HepG2 (cell line): Measurements from ENCODE around the gene VAV2. TPM values are rescaled to one million over a fixed set of nuclear protein-coding genes. Genes with fewer than 3 reads are reported as not detected.

ENCODE experiments used
- ATAC-seq: fragments of 200-7000 bp; cut with Tn5 transposase; 3 replicates; pipeline ENCODE4 v1.9.1; 2020; ENCODE audit warnings: mild to moderate bottlenecking, moderate library complexity
- BruUV-seq: library from RNA; stranded (reverse); fragments of 400-500 nt; replicated peaks from 2 replicates; lab custom pipeline; 2021; lab: Mats Ljungman, UMichigan
- CTCF ChIA-PET: fragments of 300-600 bp; formaldehyde crosslinking; extraction: SDS; loops from one replicate; lab custom pipeline; 2021; ENCODE audit warnings: low total read pairs, inconsistent platforms, low intra/inter-chr PET ratio; lab: Yijun Ruan, JAX
- POLR2A ChIA-PET: fragments of 350-600 bp; sonication (Branson Sonifier 250); formaldehyde crosslinking; loops from one replicate; lab custom pipeline; 2020; ENCODE audit warnings: antibody characterized with exemption, inconsistent platforms; lab: Yijun Ruan, JAX
- DNase-seq: peaks from one replicate; pipeline ENCODE4 v3.0.0-alpha.2; 2015; ENCODE audit warnings: low spot score
- FAIRE-seq: peaks from 3 replicates; lab custom pipeline; 2011; peaks lifted over from hg19 to GRCh38; lab: Jason Lieb, UNC
- H2AFZ ChIP-seq: one replicate; pipeline ENCODE4 v1.6.1; 2011; ENCODE audit warnings: low read length, inconsistent platforms
- H3K27ac ChIP-seq: fragments of 300-600 bp; 3 replicates; pipeline ENCODE4 v1.8.0; 2011; ENCODE audit warnings: mixed run types, mild to moderate bottlenecking, mixed read lengths, low read length, inconsistent platforms; ENCODE audit not compliant: insufficient read depth; ENCODE audit errors: extremely low read length
- H3K27me3 ChIP-seq, 2 experiments: fragments of 200-600 bp in 1 of 2; 2 replicates in 1 of 2; 3 replicates in 1 of 2; pipeline versions ENCODE4 v1.6.0 to v1.8.0; 2011; ENCODE audit warnings: low read length in 2 of 2, mild to moderate bottlenecking in 2 of 2, moderate library complexity in 2 of 2, inconsistent platforms in 1 of 2; ENCODE audit not compliant: insufficient read depth in 2 of 2, control insufficient read depth in 1 of 2
- H3K36me3 ChIP-seq, 2 experiments: fragments of 200-600 bp in 1 of 2; replicated peaks in 1 of 2; 2 replicates in 1 of 2; 3 replicates in 1 of 2; pipeline versions ENCODE4 v1.5.1 to v1.8.0; 2011; ENCODE audit warnings: low read length in 2 of 2, inconsistent platforms in 1 of 2; ENCODE audit not compliant: insufficient read depth in 2 of 2, control insufficient read depth in 1 of 2
- H3K4me1 ChIP-seq: 2 replicates; pipeline ENCODE4 v1.5.1; 2012; ENCODE audit warnings: low read length, inconsistent platforms; ENCODE audit not compliant: insufficient read depth
- H3K4me2 ChIP-seq: 2 replicates; pipeline ENCODE4 v1.6.0; 2011; ENCODE audit warnings: low read depth, low read length, inconsistent platforms
- H3K4me3 ChIP-seq, 3 experiments: fragments of 200-600 bp in 1 of 3; sonication (generic), shearing (Covaris generic) in 1 of 3; replicated peaks in 1 of 3; 2 replicates each; pipeline ENCODE4 v1.5.1; 2011 to 2016; ENCODE audit warnings: low read length in 3 of 3, inconsistent platforms in 2 of 3, low read depth in 2 of 3, mild to moderate bottlenecking in 2 of 3, control low read depth in 1 of 3, mixed read lengths in 1 of 3; ENCODE audit not compliant: insufficient read depth in 1 of 3
- H3K79me2 ChIP-seq: one replicate; pipeline ENCODE4 v1.6.1; 2011; ENCODE audit warnings: low read length, inconsistent platforms; ENCODE audit not compliant: insufficient read depth
- H3K9ac ChIP-seq: 2 replicates; pipeline ENCODE4 v1.6.0; 2011; ENCODE audit warnings: mild to moderate bottlenecking, low read depth, low read length, inconsistent platforms; ENCODE audit not compliant: insufficient read depth
- H3K9me3 ChIP-seq: 2 replicates; pipeline ENCODE4 v1.5.1; 2012; ENCODE audit warnings: mild to moderate bottlenecking, low read length
- H4K20me1 ChIP-seq: 2 replicates; pipeline ENCODE4 v1.6.0; 2011; ENCODE audit warnings: inconsistent platforms, mild to moderate bottlenecking, low read length, moderate library complexity; ENCODE audit not compliant: insufficient read depth
- ATF7 ChIP-seq, 2 experiments: fragments of 450-650 bp in 1 of 2; sonication (generic) in 1 of 2; formaldehyde crosslinking in 1 of 2; IDR thresholded peaks; 2 replicates each; pipeline versions ENCODE4 v1.4.0 to v1.6.1; 2016 to 2020; ENCODE audit warnings: antibody characterized with exemption in 1 of 2, mild to moderate bottlenecking in 1 of 2, missing genetic modification reagents in 1 of 2
- CBX5 ChIP-seq: sonication (generic); formaldehyde crosslinking; IDR thresholded peaks from 2 replicates; pipeline ENCODE4 v1.4.0; 2020; ENCODE audit warnings: missing genetic modification reagents, borderline replicate concordance
- EHMT2 ChIP-seq: fragments of 200-600 bp; sonication (generic); IDR thresholded peaks from 2 replicates; pipeline ENCODE4 v1.7.0; 2017; ENCODE audit warnings: antibody characterized with exemption, low read depth, low read length, borderline replicate concordance
- KDM5B ChIP-seq: sonication (generic); formaldehyde crosslinking; IDR thresholded peaks from 2 replicates; pipeline ENCODE4 v1.4.0; 2020; ENCODE audit warnings: missing genetic modification reagents, mild to moderate bottlenecking, borderline replicate concordance
- MLLT10 ChIP-seq: sonication (generic); formaldehyde crosslinking; IDR thresholded peaks from 2 replicates; pipeline ENCODE4 v1.4.0; 2020; ENCODE audit warnings: missing genetic modification reagents
- NFE2L1 ChIP-seq: sonication (generic); formaldehyde crosslinking; IDR thresholded peaks from 2 replicates; pipeline ENCODE4 v1.4.0; 2020; ENCODE audit warnings: missing genetic modification reagents, mild to moderate bottlenecking, borderline replicate concordance
- NR2C2 ChIP-seq: sonication (generic); formaldehyde crosslinking; IDR thresholded peaks from 2 replicates; pipeline ENCODE4 v1.4.0; 2020; ENCODE audit warnings: missing genetic modification reagents, mild to moderate bottlenecking, moderate library complexity, borderline replicate concordance
- PAX8 ChIP-seq: sonication (generic); formaldehyde crosslinking; IDR thresholded peaks from 2 replicates; pipeline ENCODE4 v1.8.0; 2022; ENCODE audit warnings: mild to moderate bottlenecking, missing genetic modification reagents, borderline replicate concordance
- POGZ ChIP-seq: sonication (generic); formaldehyde crosslinking; IDR thresholded peaks from 2 replicates; pipeline ENCODE4 v1.4.0; 2020; ENCODE audit warnings: mild to moderate bottlenecking, missing genetic modification reagents
- RAD51 ChIP-seq: fragments of 450-650 bp; IDR thresholded peaks from 2 replicates; pipeline ENCODE4 v1.6.1; 2016; ENCODE audit warnings: borderline replicate concordance
- TBP ChIP-seq: sonication (generic); formaldehyde crosslinking; IDR thresholded peaks from 2 replicates; pipeline ENCODE4 v1.5.0; 2020; ENCODE audit warnings: missing genetic modification reagents
- TOPORS ChIP-seq: sonication (generic); formaldehyde crosslinking; IDR thresholded peaks from 2 replicates; pipeline ENCODE4 v1.8.0; 2023; ENCODE audit warnings: mild to moderate bottlenecking, missing genetic modification reagents
- ZBTB21 ChIP-seq: sonication (generic); formaldehyde crosslinking; IDR thresholded peaks from 2 replicates; pipeline ENCODE4 v1.4.0; 2020; ENCODE audit warnings: missing genetic modification reagents
- ZGPAT ChIP-seq: IDR thresholded peaks from 2 replicates; pipeline ENCODE4 v1.6.1; 2016; ENCODE audit warnings: mild to moderate bottlenecking
- ZMYM2 ChIP-seq: sonication (generic); formaldehyde crosslinking; IDR thresholded peaks from 2 replicates; pipeline ENCODE4 v1.8.0; 2022; ENCODE audit warnings: mild to moderate bottlenecking, missing genetic modification reagents
- ZNF317 ChIP-seq: sonication (generic); formaldehyde crosslinking; IDR thresholded peaks from 2 replicates; pipeline ENCODE4 v1.5.0; 2020; ENCODE audit warnings: mild to moderate bottlenecking, missing genetic modification reagents
- ZNF33A ChIP-seq: sonication (generic); formaldehyde crosslinking; IDR thresholded peaks from 2 replicates; pipeline ENCODE4 v1.5.1; 2020; ENCODE audit warnings: missing genetic modification reagents, mild to moderate bottlenecking, moderate library complexity, borderline replicate concordance
- ZNF362 ChIP-seq: sonication (generic); formaldehyde crosslinking; IDR thresholded peaks from 2 replicates; pipeline ENCODE4 v1.4.0; 2020; ENCODE audit warnings: missing genetic modification reagents, mild to moderate bottlenecking, borderline replicate concordance
- ZNF530 ChIP-seq: sonication (generic); formaldehyde crosslinking; IDR thresholded peaks from 2 replicates; pipeline ENCODE4 v1.5.0; 2020; ENCODE audit warnings: low read depth, mild to moderate bottlenecking, missing genetic modification reagents
- WGBS: methylation state at CpG from one replicate; pipeline ENCODE4 v1.1.6; 2017; ENCODE audit warnings: low lambda C conversion rate; 5-methylcytosine and 5-hydroxymethylcytosine counted together
- in situ Hi-C: cut with HindIII; loops from 2 replicates; pipeline ENCODE4 v1.10.0; 2017; ENCODE audit warnings: low pct_unique_long_range_greater_than_20kb; ENCODE audit not compliant: extremely low pct_ligation_motif_present
- intact Hi-C: fragments of 100-400 bp; cut with micrococcal nuclease; formaldehyde crosslinking; loops from one replicate; pipeline ENCODE4 v1.10.0; 2022; ENCODE audit not compliant: unreplicated experiment
- polyA plus RNA-seq, 8 experiments: library from polyadenylated mRNA; depleted of rRNA in 3 of 8; stranded (reverse) in 7 of 8; unstranded in 1 of 8; fragments of >200 nt; fragmentation: Illumina TruSeq in 4 of 8; extraction: Trizol in 4 of 8; gene quantifications; 2 replicates each; pipeline versions ENCODE4 v1.2.1 to v1.2.3, GENCODE V29; 2011 to 2016; ENCODE audit warnings: low read depth in 4 of 8, missing spikeins in 1 of 8, mixed read lengths in 1 of 8; ENCODE audit not compliant: insufficient read depth in 1 of 8
- total RNA-seq, 5 experiments: library from RNA; depleted of rRNA; stranded (reverse); fragments of >200 nt; fragmentation: Illumina TruSeq; extraction: Trizol; gene quantifications; 2 replicates each; pipeline ENCODE4 v1.2.3, GENCODE V29; 2016; ENCODE audit warnings: low read depth in 1 of 5

The VAV2 gene
- total and polyA plus RNA-seq, 2 of the 13 experiments (the other 11 are each of a cell fraction or from before 2014, with no cell fraction given): 22.5 to 22.9 TPM

- TF ChIP-seq ZNF362 (CRISPR knock-in tag): no peak
- no peak for TF ChIP-seq CBX5 (CRISPR knock-in tag)
- TF ChIP-seq, all 625 proteins: peak for 0
Measured at GRCh38 chr9:133717113-133718031, 274.8 kb downstream of the VAV2 start (continued).

- H3K27ac ChIP-seq: peak overlapping the region; percentile 90
- no peaks in the 10 kb centered on the region for H4K20me1 ChIP-seq
- peak; percentile 0; the same call in 1 of the 3 replicates for ATAC-seq
- H3K4me1 ChIP-seq: peaks cover 57% of the 10 kb centered on the region
- POLR2A ChIA-PET: interaction anchor here (0.6 to 6.2 kb wide), 7 partner anchors 9 to 256 kb away, joined by 3 to 156 read pairs (median 3); partner anchors contain the start of genes ADAMTSL2, CACFD1 and SARDH
- peak overlapping the region; percentile 71; the same call in 1 of the 2 replicates for H3K9ac ChIP-seq
- BruUV-seq: no TSS peak
- DNase-seq: no peak
- CTCF ChIA-PET: interaction anchor here (1.5 kb wide), 1 partner anchor 10 kb away, joined by 5 read pairs; no protein-coding TSS in a partner anchor
- in situ Hi-C loops: no loop called here
- no peaks in the 10 kb centered on the region for H3K9me3 ChIP-seq
- no peak for FAIRE-seq
- no peaks in the 10 kb centered on the region for H3K79me2 ChIP-seq
- H3K4me2 ChIP-seq: peak overlapping the region; percentile 88
- peak overlapping the region in 1 of 3 experiments; percentile 72; a peak in 2 of 6 replicates for H3K4me3 ChIP-seq
- intact Hi-C loops: no loop called here
- H3K27me3 ChIP-seq: no peaks in the 10 kb centered on the region
- WGBS: 83% methylated on average over 1 of the region's 8 CpGs
- no peak overlapping the region for H2AFZ ChIP-seq
- H3K36me3 ChIP-seq: no peaks in the 10 kb centered on the region
- no peak for TF ChIP-seq ZNF317
- 0 out of 2 replicates have a peak, but pooled peaks have one; percentile 42 for TF ChIP-seq KDM5B (CRISPR knock-in tag)
- TF ChIP-seq RAD51: no peak
- no peak for TF ChIP-seq ZNF530 (CRISPR knock-in tag)
- TF ChIP-seq PAX8 (CRISPR knock-in tag): no peak
- no peak for TF ChIP-seq TBP
- TF ChIP-seq MLLT10 (CRISPR knock-in tag): no peak
- no peak for TF ChIP-seq TOPORS (CRISPR knock-in tag)
- 0 out of 2 replicates have a peak, but pooled peaks have one; percentile 4 for TF ChIP-seq POGZ (CRISPR knock-in tag)
- no peak for TF ChIP-seq NR2C2 (CRISPR knock-in tag)
- TF ChIP-seq ZBTB21 (CRISPR knock-in tag): no peak
- TF ChIP-seq NFE2L1 (CRISPR knock-in tag): no peak
- TF ChIP-seq ZMYM2 (CRISPR knock-in tag): 0 out of 2 replicates have a peak, but pooled peaks have one; percentile 39
- no peak for TF ChIP-seq ZGPAT
- no peak for TF ChIP-seq ZNF33A
- TF ChIP-seq EHMT2: no peak
- no peak for TF ChIP-seq ATF7 (IDR thresholded peaks at IDR 0.05)
- 0 out of 2 replicates have a peak, but pooled peaks have one; percentile 13 for TF ChIP-seq ATF7 (CRISPR knock-in tag; IDR thresholded peaks at IDR 0.05)
Measured at GRCh38 chr9:133716564-133717112, 275.5 kb downstream of the VAV2 start.
